Cardiac septum (tissue), 1 donor: Measurements from ENCODE around the gene SNAP91. TPM values are rescaled to one million over a fixed set of nuclear protein-coding genes. Genes with fewer than 3 reads are reported as not detected.
"Not testable (repeated sequence)": the region's sequence is repeated elsewhere in the genome, so short reads cannot be mapped to it uniquely, and the experiment has no call there.

ENCODE experiments used
- DNase-seq: peaks from one replicate; pipeline ENCODE4 v3.0.0-alpha.2; 2020; ENCODE audit warnings: low spot score
- intact Hi-C: fragments of 100-400 bp; cut with DNase I; formaldehyde crosslinking; loops from one replicate; pipeline ENCODE4 v1.14.0; 2022
- long read RNA-seq: library from polyadenylated mRNA; unstranded; transcript quantifications from one replicate; pipeline ENCODE4 v2.0.0, GENCODE V29; 2021
- total RNA-seq: library from RNA; stranded (reverse); fragmentation: NEBNext Ultra II Directional; extraction: Animal tissue kit (Norgen Biotek cat#: 25700); gene quantifications from one replicate; pipeline ENCODE4 v1.2.1, GENCODE V29; 2021
- donor health status: DM: no; HTN: no; CAD: no.

The SNAP91 gene
- total RNA-seq, result 1.4 TPM
- long read RNA-seq, partial matches to known transcripts, result 0 of 2 reads
- long read RNA-seq, other reads (novel, unspliced or antisense), result 2 of 2 reads

- no peak for DNase-seq
- intact Hi-C loops, result no loop called here
These were observed at the start of gene SNAP91 for GRCh38 chr6:83708970-83709747. SNAP91 (minus strand) TSS chr6:83709101; CDS start chr6:83707927, 1,174 bp downstream.

GRCh38 chr6:83758533-83758932 lies 49.6 kb upstream of the SNAP91 start:
- DNase-seq, result no peak
- intact Hi-C loops, result no loop called here

GRCh38 chr6:83757021-83757420 lies 48.1 kb upstream of the SNAP91 start:
- intact Hi-C loops, result no loop called here
- DNase-seq, result no peak

- intact Hi-C loops, result no loop called here
- DNase-seq, result no peak
These were observed 47.7 kb upstream of the SNAP91 start for GRCh38 chr6:83756565-83756964.

GRCh38 chr6:83752375-83752774 lies 43.5 kb upstream of the SNAP91 start:
- intact Hi-C loops, DNase-seq: not testable (repeated sequence)

- no peak for DNase-seq
- intact Hi-C loops, result no loop called here
These were observed 32.2 kb upstream of the SNAP91 start for GRCh38 chr6:83741089-83741488.

- no peak for DNase-seq
- intact Hi-C loops, result no loop called here
These were observed 26.6 kb upstream of the SNAP91 start for GRCh38 chr6:83735461-83735860.

- intact Hi-C loops, result no loop called here
- DNase-seq, result no peak
These were observed 21.0 kb upstream of the SNAP91 start for GRCh38 chr6:83729871-83730270.

- DNase-seq, result no peak
These were observed 14.0 kb upstream of the SNAP91 start for GRCh38 chr6:83722876-83723275.

GRCh38 chr6:83717809-83718208 lies 8.9 kb upstream of the SNAP91 start:
- intact Hi-C loops, result no loop called here
- DNase-seq, result no peak

More at GRCh38 chr6:83722876-83723275, 14.0 kb upstream of the SNAP91 start:
- intact Hi-C loops, result no loop called here

- intact Hi-C loops, result no loop called here
- no peak for DNase-seq
These were observed 3.1 kb upstream of the SNAP91 start for GRCh38 chr6:83711958-83712357.

GRCh38 chr6:83709748-83710050 lies 798 bp upstream of the SNAP91 start:
- DNase-seq, result no peak
- intact Hi-C loops, result no loop called here

GRCh38 chr6:83708546-83708969 lies 343 bp downstream of the SNAP91 start:
- DNase-seq, result no peak
- intact Hi-C loops, result no loop called here

GRCh38 chr6:83707829-83708545 lies 914 bp downstream of the SNAP91 start:
- intact Hi-C loops, result no loop called here

GRCh38 chr6:83702749-83703148 lies 6.2 kb downstream of the SNAP91 start:
- intact Hi-C loops, result no loop called here
- no peak for DNase-seq

More at GRCh38 chr6:83707829-83708545, 914 bp downstream of the SNAP91 start:
- no peak for DNase-seq

- no peak for DNase-seq
- intact Hi-C loops, result no loop called here
These were observed 6.8 kb downstream of the SNAP91 start for GRCh38 chr6:83702077-83702476.

- no peak for DNase-seq
- intact Hi-C loops, result no loop called here
These were observed 12.2 kb downstream of the SNAP91 start for GRCh38 chr6:83696674-83697073.

- no peak for DNase-seq
- intact Hi-C loops, result no loop called here
These were observed 23.4 kb downstream of the SNAP91 start for GRCh38 chr6:83685481-83685880.

- DNase-seq, result no peak
- intact Hi-C loops, result no loop called here
These were observed 31.1 kb downstream of the SNAP91 start for GRCh38 chr6:83677791-83678190.

- intact Hi-C loops, result no loop called here
- DNase-seq, result no peak
These were observed 70.9 kb downstream of the SNAP91 start for GRCh38 chr6:83637953-83638352.

GRCh38 chr6:83636800-83637199 lies 72.1 kb downstream of the SNAP91 start:
- no peak for DNase-seq
- intact Hi-C loops, result no loop called here
